Mammary epithelial cell (primary cell): ENCODE data around the gene KRTCAP2.

ENCODE experiments used
- CTCF ChIP-seq, 2 donors: IDR thresholded peaks in 1 of 2; conservative IDR thresholded peaks in 1 of 2; 2 replicates each; pipeline ENCODE4 v1.5.1; 2011 to 2012; ENCODE audit warnings: inconsistent platforms in 2 of 2, low read length in 2 of 2, mild to moderate bottlenecking in 2 of 2, control low read depth in 1 of 2, low read depth in 1 of 2; ENCODE audit not compliant: insufficient read depth in 1 of 2; ENCODE audit errors: extremely low read depth in 1 of 2
- EZH2 ChIP-seq: IDR thresholded peaks from 2 replicates; pipeline ENCODE4 v1.6.1; 2012; ENCODE audit warnings: low read length, inconsistent platforms, borderline replicate concordance

GRCh38 chr1:155187456-155187891 lies 14.4 kb upstream of the KRTCAP2 start:
- TF ChIP-seq CTCF (conservative IDR thresholded peaks at IDR 0.05 in 1 of 2, IDR thresholded peaks at IDR 0.05 in 1 of 2; ENCODE audit: extremely low read depth in 1 of 2, insufficient read depth in 1 of 2, low read depth in 1 of 2, low read length in 2 of 2) (no peak), EZH2 (no peak)
